Measurements from ENCODE around the gene CSAD.

GRCh38 chr12:53197011-53197640, 16.4 kb upstream of the CSAD start:
- TF ChIP-seq, protein P1, sequence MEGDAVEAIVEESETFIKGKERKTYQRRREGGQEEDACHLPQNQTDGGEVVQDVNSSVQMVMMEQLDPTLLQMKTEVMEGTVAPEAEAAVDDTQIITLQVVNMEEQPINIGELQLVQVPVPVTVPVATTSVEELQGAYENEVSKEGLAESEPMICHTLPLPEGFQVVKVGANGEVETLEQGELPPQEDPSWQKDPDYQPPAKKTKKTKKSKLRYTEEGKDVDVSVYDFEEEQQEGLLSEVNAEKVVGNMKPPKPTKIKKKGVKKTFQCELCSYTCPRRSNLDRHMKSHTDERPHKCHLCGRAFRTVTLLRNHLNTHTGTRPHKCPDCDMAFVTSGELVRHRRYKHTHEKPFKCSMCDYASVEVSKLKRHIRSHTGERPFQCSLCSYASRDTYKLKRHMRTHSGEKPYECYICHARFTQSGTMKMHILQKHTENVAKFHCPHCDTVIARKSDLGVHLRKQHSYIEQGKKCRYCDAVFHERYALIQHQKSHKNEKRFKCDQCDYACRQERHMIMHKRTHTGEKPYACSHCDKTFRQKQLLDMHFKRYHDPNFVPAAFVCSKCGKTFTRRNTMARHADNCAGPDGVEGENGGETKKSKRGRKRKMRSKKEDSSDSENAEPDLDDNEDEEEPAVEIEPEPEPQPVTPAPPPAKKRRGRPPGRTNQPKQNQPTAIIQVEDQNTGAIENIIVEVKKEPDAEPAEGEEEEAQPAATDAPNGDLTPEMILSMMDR (IDR thresholded peaks at IDR 0.05), result no peak
- TF ChIP-seq EP300 (IDR thresholded peaks at IDR 0.05; ENCODE audit: low read depth), result no peak
